Smooth muscle cell (in vitro differentiated cells): Measurements from ENCODE around the gene TNFAIP8. TPM values are rescaled to one million over a fixed set of nuclear protein-coding genes. Genes with fewer than 3 reads are reported as not detected.

ENCODE experiments used
- DNase-seq: peaks from one replicate; lab custom pipeline; 2025; ENCODE audit not compliant: unreplicated experiment; lab: John Stamatoyannopoulos, UW
- H2AFZ ChIP-seq: fragments of 200-600 bp; sonication (generic); 2 replicates; pipeline ENCODE4 v1.6.0; 2016; ENCODE audit warnings: antibody characterized with exemption, low read depth, mild to moderate bottlenecking
- H3F3A ChIP-seq: fragments of 200-600 bp; sonication (generic); 2 replicates; pipeline ENCODE4 v1.6.0; 2017; ENCODE audit warnings: antibody characterized with exemption, low read depth
- H3K27ac ChIP-seq: fragments of 200-600 bp; sonication (generic); 2 replicates; pipeline ENCODE4 v1.5.1; 2016; ENCODE audit warnings: low read depth, mild to moderate bottlenecking
- H3K27me3 ChIP-seq: fragments of 200-600 bp; sonication (generic); 2 replicates; pipeline ENCODE4 v1.6.1; 2016; ENCODE audit warnings: low read depth, mild to moderate bottlenecking
- H3K36me3 ChIP-seq: fragments of 200-600 bp; sonication (generic); 2 replicates; pipeline ENCODE4 v1.5.1; 2016; ENCODE audit warnings: low read depth
- H3K4me1 ChIP-seq: fragments of 200-600 bp; sonication (generic); 2 replicates; pipeline ENCODE4 v1.5.1; 2016; ENCODE audit warnings: low read depth
- H3K4me2 ChIP-seq: fragments of 200-600 bp; sonication (generic); 2 replicates; pipeline ENCODE4 v1.6.0; 2016; ENCODE audit warnings: mild to moderate bottlenecking
- H3K4me3 ChIP-seq: fragments of 200-600 bp; sonication (generic); 2 replicates; pipeline ENCODE4 v1.5.1; 2016; ENCODE audit warnings: mild to moderate bottlenecking
- H3K79me2 ChIP-seq: fragments of 200-600 bp; sonication (generic); 2 replicates; pipeline ENCODE4 v1.6.0; 2016; ENCODE audit warnings: low read depth, mild to moderate bottlenecking
- H3K9ac ChIP-seq: fragments of 200-600 bp; sonication (generic); 2 replicates; pipeline ENCODE4 v1.6.0; 2016; ENCODE audit warnings: low read depth
- H3K9me3 ChIP-seq: fragments of 200-600 bp; sonication (generic); replicated peaks from 2 replicates; pipeline ENCODE4 v1.5.1; 2016; ENCODE audit warnings: low read depth
- H4K20me1 ChIP-seq: fragments of 200-600 bp; sonication (generic); 2 replicates; pipeline ENCODE4 v1.6.0; 2016; ENCODE audit warnings: low read depth
- WGBS: methylation state at CpG from one replicate; pipeline ENCODE4 v1.1.7; 2016; ENCODE audit warnings: low lambda C conversion rate; 5-methylcytosine and 5-hydroxymethylcytosine counted together
- polyA plus RNA-seq: library from polyadenylated mRNA; unstranded; fragments of >200 nt; fragmentation: Nextera tagmentation; extraction: Ambion mirVana; gene quantifications from 2 replicates; pipeline ENCODE4 v1.2.1, GENCODE V29; 2016
- total RNA-seq: library from RNA; depleted of rRNA; stranded (reverse); fragments of >200 nt; gene quantifications from 2 replicates; pipeline ENCODE4 v1.2.3, GENCODE V29; 2014
- TF ChIP-seq, protein P1 (sequence below): fragments of 200-600 bp; sonication (generic); IDR thresholded peaks from 2 replicates; pipeline ENCODE4 v1.5.1; 2017; ENCODE audit warnings: borderline replicate concordance, mild to moderate bottlenecking, antibody characterized with exemption; ENCODE audit not compliant: insufficient read depth, poor library complexity, severe bottlenecking

TNFAIP8 gene
- total and polyA plus RNA-seq, 2 experiments from 2014 or later, result 15.7 to 81.2 TPM

DNA sequence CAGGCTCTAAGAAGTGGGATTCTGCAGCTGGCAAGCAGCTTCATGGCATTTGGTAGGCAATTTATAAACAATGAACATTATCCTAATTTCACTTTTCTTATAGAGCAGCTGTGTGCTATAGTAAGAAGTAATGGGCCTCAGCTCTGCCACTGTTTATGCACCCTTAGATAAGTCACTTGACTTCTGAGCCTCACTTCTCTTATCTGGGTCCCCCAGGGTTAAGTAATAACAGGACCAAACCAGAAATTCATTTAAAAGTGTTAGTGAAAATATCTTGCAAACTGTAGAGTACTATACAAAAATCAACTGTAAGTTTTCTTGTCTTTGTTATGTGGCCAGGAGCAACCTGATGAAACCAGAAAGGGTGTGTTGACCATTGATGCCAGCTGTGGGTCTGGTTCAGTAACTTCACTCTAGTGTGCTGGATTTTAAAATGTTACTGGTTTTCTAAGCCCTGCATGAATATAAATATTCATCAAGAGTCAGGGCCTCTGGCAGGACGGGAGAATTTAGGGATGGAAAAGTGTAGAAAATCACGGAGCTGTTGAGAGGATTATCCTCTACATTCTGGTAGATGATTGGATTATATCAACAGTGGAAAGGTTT is 24.2 kb downstream of the TNFAIP8 start:
- no peak for DNase-seq
- Histone ChIP-seq H3K4me3 (no peak overlapping the region), H3K36me3 (no peaks in the 10 kb centered on the region), H3K4me1 (no peaks in the 10 kb centered on the region), H2AFZ (no peak overlapping the region), H3K27me3 (no peaks in the 10 kb centered on the region), H3K79me2 (peaks cover 86% of the 10 kb centered on the region), H3K4me2 (no peak overlapping the region), H3F3A (no peaks in the 10 kb centered on the region), H4K20me1 (peaks cover 72% of the 10 kb centered on the region), H3K9ac (no peak overlapping the region), H3K9me3 (no peaks in the 10 kb centered on the region), H3K27ac (no peak overlapping the region)
- TF ChIP-seq, protein P1, sequence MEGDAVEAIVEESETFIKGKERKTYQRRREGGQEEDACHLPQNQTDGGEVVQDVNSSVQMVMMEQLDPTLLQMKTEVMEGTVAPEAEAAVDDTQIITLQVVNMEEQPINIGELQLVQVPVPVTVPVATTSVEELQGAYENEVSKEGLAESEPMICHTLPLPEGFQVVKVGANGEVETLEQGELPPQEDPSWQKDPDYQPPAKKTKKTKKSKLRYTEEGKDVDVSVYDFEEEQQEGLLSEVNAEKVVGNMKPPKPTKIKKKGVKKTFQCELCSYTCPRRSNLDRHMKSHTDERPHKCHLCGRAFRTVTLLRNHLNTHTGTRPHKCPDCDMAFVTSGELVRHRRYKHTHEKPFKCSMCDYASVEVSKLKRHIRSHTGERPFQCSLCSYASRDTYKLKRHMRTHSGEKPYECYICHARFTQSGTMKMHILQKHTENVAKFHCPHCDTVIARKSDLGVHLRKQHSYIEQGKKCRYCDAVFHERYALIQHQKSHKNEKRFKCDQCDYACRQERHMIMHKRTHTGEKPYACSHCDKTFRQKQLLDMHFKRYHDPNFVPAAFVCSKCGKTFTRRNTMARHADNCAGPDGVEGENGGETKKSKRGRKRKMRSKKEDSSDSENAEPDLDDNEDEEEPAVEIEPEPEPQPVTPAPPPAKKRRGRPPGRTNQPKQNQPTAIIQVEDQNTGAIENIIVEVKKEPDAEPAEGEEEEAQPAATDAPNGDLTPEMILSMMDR, result no peak
- WGBS, result 68% methylated on average over 2 of the region's 2 CpGs

DNA sequence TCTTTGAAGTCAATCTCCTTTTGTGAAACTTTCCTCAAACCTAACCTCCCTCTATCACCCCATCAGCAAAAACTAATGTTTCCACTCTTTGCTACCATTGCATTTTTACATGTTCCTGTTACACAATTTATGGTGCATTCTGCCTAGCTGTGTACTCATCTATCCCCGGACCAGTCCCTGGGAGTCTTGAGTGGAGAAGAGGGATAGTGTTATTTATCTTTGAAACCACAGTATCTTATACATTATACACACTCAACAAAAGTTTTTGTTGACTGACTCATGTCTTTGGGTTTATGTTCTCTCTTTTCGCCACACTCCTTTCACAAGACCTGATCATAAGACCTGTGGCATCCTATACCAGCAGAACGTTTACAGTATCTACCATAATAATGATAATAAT is 26.4 kb downstream of the TNFAIP8 start:
- H3K4me2 ChIP-seq, result peak overlapping the region; percentile 17
- DNase-seq, result no peak
- no peaks in the 10 kb centered on the region for H3F3A ChIP-seq
- peaks cover 84% of the 10 kb centered on the region for H3K79me2 ChIP-seq
- peaks cover 7% of the 10 kb centered on the region for H3K4me1 ChIP-seq
- TF ChIP-seq, protein P1, result no peak
- no peaks in the 10 kb centered on the region for H3K9me3 ChIP-seq
- H3K9ac ChIP-seq, result no peak overlapping the region
- H3K27me3 ChIP-seq, result no peaks in the 10 kb centered on the region
- H3K27ac ChIP-seq, result no peak overlapping the region
- 42% methylated on average over 3 of the region's 3 CpGs for WGBS
- no peak overlapping the region for H2AFZ ChIP-seq
- no peak overlapping the region for H3K4me3 ChIP-seq
- H4K20me1 ChIP-seq, result peaks cover 74% of the 10 kb centered on the region
- no peaks in the 10 kb centered on the region for H3K36me3 ChIP-seq

DNA sequence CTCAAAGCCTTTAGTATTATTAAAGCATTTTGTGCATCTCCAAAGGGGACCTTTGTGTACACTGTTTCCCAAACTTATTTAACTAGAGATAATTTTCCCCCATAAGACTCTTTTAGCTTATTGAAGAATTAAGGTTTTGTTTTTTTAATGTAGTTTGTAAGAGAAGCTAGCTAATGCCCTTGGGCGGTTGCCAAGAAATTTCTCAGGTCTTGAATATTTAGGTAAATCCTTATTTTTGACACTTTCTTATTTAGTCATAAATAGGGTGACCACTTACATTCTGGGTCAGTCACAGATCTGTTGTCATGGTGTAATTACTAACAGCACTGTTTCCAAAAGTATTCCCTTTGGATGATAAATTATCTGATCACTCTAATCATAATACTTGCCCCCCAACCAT is 27.2 kb downstream of the TNFAIP8 start:
- H2AFZ ChIP-seq, result no peak overlapping the region
- peaks cover 81% of the 10 kb centered on the region for H4K20me1 ChIP-seq
- H3F3A ChIP-seq, result peaks cover 2% of the 10 kb centered on the region
- H3K27ac ChIP-seq, result no peak overlapping the region
- peaks cover 12% of the 10 kb centered on the region for H3K4me1 ChIP-seq
- H3K36me3 ChIP-seq, result no peaks in the 10 kb centered on the region
- DNase-seq, result no peak
- 86% methylated on average over 1 of the region's 1 CpG for WGBS
- H3K27me3 ChIP-seq, result no peaks in the 10 kb centered on the region
- H3K4me3 ChIP-seq, result no peak overlapping the region
- H3K9me3 ChIP-seq, result no peaks in the 10 kb centered on the region
- H3K79me2 ChIP-seq, result peaks cover 84% of the 10 kb centered on the region
- H3K9ac ChIP-seq, result no peak overlapping the region
- TF ChIP-seq, protein P1, result no peak
- no peak overlapping the region for H3K4me2 ChIP-seq

DNA sequence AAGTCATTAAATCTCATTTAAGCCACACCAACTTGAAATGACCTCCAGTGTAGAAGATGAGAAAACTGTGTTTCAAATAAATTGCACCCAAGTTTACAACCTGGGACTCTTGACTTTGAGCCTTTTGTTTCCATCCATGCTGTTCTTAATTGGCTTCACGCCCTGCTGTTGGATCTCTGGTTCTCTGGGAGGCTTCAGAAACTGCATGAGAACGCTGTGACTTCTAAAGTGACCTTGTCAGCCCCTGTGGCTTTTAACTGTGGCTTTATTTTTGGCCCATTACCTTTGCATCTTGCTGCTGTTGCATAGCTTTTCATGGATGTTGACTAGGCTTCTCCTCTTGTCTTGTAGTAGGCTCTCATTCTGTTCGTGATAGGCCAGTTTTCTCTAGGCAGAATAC is 29.3 kb downstream of the TNFAIP8 start:
- H4K20me1 ChIP-seq, result peaks cover 86% of the 10 kb centered on the region
- TF ChIP-seq, protein P1, result no peak
- no peaks in the 10 kb centered on the region for H3K27me3 ChIP-seq
- no peak overlapping the region for H3K9ac ChIP-seq
- H3K4me2 ChIP-seq, result no peak overlapping the region
- peaks cover 14% of the 10 kb centered on the region for H3F3A ChIP-seq
- peaks cover 70% of the 10 kb centered on the region for H3K79me2 ChIP-seq
- peaks cover 24% of the 10 kb centered on the region for H3K4me1 ChIP-seq
- no peak for DNase-seq
- WGBS, result 85% methylated on average over 3 of the region's 3 CpGs
- no peak overlapping the region for H2AFZ ChIP-seq
- peak overlapping the region; percentile 7 for H3K27ac ChIP-seq
- H3K4me3 ChIP-seq, result no peak overlapping the region
- H3K9me3 ChIP-seq, result no peaks in the 10 kb centered on the region
- no peaks in the 10 kb centered on the region for H3K36me3 ChIP-seq
